Tibial nerve (tissue), 4 donors: ENCODE data around the gene VWA2. TPM values are rescaled to one million over a fixed set of nuclear protein-coding genes. Genes with fewer than 3 reads are reported as not detected.

Experiments used
- DNase-seq, 2 donors: peaks; one replicate each; pipeline ENCODE4 v3.0.0-alpha.2; 2019; ENCODE audit warnings: low spot score in 2 of 2
- H3K27ac ChIP-seq, 4 donors: fragments of 200-600 bp; sonication (generic) in 3 of 4; one replicate each; pipeline ENCODE4 v1.5.1; 2017 to 2019; ENCODE audit warnings: mild to moderate bottlenecking in 1 of 4
- H3K27me3 ChIP-seq, 2 donors: fragments of 200-600 bp; sonication (generic) in 1 of 2; one replicate each; pipeline versions ENCODE4 v1.5.1 to v1.6.0; 2017 to 2019
- H3K36me3 ChIP-seq, 3 donors: fragments of 200-600 bp; sonication (generic); one replicate each; pipeline ENCODE4 v1.5.1; 2018 to 2019
- H3K4me1 ChIP-seq, 4 donors: fragments of 200-600 bp; sonication (generic) in 3 of 4; one replicate each; pipeline ENCODE4 v1.5.1; 2017 to 2019
- H3K4me3 ChIP-seq, 4 donors: fragments of 200-600 bp; sonication (generic) in 3 of 4; one replicate each; pipeline ENCODE4 v1.5.1; 2017 to 2019; ENCODE audit warnings: mild to moderate bottlenecking in 1 of 4, moderate library complexity in 1 of 4
- H3K9me3 ChIP-seq, 4 donors: fragments of 200-600 bp; sonication (generic) in 3 of 4; one replicate each; pipeline ENCODE4 v1.5.1; 2017 to 2019
- EP300 ChIP-seq, 2 donors: sonication (generic); formaldehyde crosslinking; IDR thresholded peaks; one replicate each; pipeline ENCODE4 v1.6.1; 2017; ENCODE audit warnings: antibody characterized with exemption in 2 of 2, mild to moderate bottlenecking in 1 of 2
- POLR2A ChIP-seq, 2 donors: fragments of 450-650 bp; IDR thresholded peaks; one replicate each; pipeline ENCODE4 v1.6.1; 2017; ENCODE audit warnings: antibody characterized with exemption in 2 of 2, mild to moderate bottlenecking in 2 of 2, moderate library complexity in 2 of 2
- WGBS, 2 donors: methylation state at CpG; one replicate each; pipeline ENCODE4 v1.1.5; 2018; 5-methylcytosine and 5-hydroxymethylcytosine counted together
- total RNA-seq, 4 donors: library from RNA; depleted of rRNA; stranded (reverse); fragments of >200 nt; gene quantifications; one replicate each; pipeline ENCODE4 v1.1.0, GENCODE V29; 2016
- TF ChIP-seq, protein P1 (sequence below), 5 experiments: fragments of 200-600 bp in 3 of 5; fragments of 450-650 bp in 2 of 5; sonication (generic) in 3 of 5; IDR thresholded peaks; one replicate each; pipeline ENCODE4 v1.5.1; 2016 to 2019; ENCODE audit warnings: antibody characterized with exemption in 5 of 5, mild to moderate bottlenecking in 3 of 5, moderate library complexity in 2 of 5

Gene VWA2
- total RNA-seq, 4 donors from 2014 or later: 0.22 to 1.6 (median 1.0) TPM

DNA sequence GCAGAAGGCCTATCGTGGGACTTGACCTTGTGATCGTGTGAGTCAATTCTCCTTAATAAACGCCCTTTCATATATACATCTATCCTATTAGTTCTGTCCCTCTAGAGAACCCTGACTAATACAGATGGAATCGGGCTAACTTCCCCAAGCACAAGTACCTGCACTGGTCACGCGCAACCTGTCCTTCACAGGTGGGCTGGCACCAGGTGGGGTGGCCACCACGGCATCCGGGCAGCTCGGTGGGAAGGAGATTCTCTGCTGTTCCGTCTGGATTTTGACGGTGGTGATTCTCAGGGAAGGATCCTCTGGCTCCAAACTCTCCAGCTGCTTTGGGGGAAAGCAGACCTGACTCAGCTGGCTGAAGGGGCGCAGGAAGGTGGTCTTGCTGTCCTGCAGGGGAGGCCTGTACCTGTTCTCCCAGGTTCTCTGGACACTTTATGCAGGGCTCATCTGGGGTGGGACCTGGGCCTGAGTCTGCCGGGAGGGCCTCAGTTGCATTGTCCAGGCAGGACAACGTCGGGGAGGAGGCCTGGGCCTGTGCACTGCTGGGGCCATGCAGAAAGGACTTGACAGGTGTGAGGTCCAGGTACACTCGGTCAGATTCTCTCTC is 61.1 kb downstream of the VWA2 start:
- Histone ChIP-seq H3K27me3 (no peaks in the 10 kb centered on the region), H3K4me1 (peaks cover 0 to 39% (median 14%) of the 10 kb centered on the region in 4 donors), H3K36me3 (peaks cover 11 to 72% (median 16%) of the 10 kb centered on the region in 3 donors), H3K27ac (peak overlapping the region in 1 of 4 donors; percentile 11), H3K9me3 (peaks cover 0 to 23% (median 6%) of the 10 kb centered on the region in 4 donors), H3K4me3 (no peak overlapping the region)
- WGBS, 2 donors: 83 to 86% methylated on average over 15 to 16 of the region's 16 CpGs
- DNase-seq: no peak
- TF ChIP-seq, protein P1, sequence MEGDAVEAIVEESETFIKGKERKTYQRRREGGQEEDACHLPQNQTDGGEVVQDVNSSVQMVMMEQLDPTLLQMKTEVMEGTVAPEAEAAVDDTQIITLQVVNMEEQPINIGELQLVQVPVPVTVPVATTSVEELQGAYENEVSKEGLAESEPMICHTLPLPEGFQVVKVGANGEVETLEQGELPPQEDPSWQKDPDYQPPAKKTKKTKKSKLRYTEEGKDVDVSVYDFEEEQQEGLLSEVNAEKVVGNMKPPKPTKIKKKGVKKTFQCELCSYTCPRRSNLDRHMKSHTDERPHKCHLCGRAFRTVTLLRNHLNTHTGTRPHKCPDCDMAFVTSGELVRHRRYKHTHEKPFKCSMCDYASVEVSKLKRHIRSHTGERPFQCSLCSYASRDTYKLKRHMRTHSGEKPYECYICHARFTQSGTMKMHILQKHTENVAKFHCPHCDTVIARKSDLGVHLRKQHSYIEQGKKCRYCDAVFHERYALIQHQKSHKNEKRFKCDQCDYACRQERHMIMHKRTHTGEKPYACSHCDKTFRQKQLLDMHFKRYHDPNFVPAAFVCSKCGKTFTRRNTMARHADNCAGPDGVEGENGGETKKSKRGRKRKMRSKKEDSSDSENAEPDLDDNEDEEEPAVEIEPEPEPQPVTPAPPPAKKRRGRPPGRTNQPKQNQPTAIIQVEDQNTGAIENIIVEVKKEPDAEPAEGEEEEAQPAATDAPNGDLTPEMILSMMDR (IDR thresholded peaks at IDR 0.05): no peak
- no peak for TF ChIP-seq EP300 (IDR thresholded peaks at IDR 0.05)
- TF ChIP-seq POLR2A (IDR thresholded peaks at IDR 0.05): no peak

DNA sequence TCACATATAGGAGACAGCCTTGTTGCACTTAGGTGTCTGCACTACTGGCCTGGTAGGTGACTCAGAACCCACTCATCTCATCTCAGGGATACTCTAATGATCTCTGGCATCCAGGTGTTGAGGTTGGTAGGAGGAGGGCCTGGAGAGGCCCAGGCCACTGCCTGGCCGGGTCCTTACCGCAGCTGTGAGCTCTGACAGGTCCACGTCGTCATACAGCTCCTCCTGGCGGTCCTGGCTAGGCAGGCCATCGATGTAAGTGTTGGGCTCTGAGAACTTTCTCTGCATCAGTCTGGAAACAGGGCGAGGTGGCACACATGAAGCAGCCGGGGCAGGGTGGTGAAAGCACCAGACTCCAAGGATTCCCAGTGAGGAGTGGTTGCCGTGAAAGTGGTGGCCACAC is 62.1 kb downstream of the VWA2 start:
- WGBS, 2 donors: 88 to 92% methylated on average over 5 to 9 of the region's 9 CpGs

DNA sequence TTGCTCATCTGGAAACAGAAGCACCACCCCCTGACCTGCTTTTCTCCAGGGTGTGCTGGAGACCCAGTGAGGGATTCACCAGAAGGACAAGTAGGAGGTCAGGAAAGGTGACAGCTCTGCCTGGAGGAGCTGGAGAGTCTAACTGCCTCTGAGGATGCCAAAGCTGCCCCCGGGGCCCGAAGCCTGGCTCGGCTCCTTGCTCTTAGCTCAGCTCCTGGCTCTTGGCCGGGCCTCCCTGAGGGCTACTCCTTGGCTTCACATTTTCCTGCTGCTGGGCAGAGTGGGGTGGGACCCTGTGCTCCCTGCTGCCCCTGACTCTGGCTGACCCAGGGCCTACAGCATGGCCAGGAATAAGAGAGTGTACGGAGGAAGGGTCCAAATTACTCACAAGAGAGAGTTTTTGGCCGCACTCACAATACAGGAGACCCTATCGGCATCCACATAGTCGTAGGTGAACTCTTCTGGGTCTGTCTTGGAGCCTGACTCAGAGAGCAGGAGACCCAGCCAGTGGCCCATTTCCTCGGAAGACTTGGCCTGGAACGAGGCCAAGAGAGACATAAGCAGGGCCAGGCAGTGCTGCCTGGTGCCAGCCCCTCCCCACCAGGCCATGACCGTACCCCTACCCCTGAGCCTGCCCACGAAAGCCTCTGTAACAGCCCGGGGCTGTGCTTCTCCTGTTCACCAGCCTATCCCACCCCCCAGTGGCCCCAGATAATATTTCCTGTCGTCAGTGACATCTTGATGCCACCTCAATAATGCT is 63.1 kb downstream of the VWA2 start:
- WGBS, 2 donors: 27 to 34% methylated on average over 13 to 14 of the region's 14 CpGs
- peak overlapping the region; percentile 8 to 83 (median 50) for H3K27ac ChIP-seq
- no peaks in the 10 kb centered on the region for H3K27me3 ChIP-seq
- DNase-seq: no peak
- TF ChIP-seq, protein P1 (IDR thresholded peaks at IDR 0.05): no peak
- TF ChIP-seq EP300 (IDR thresholded peaks at IDR 0.05) (no peak), POLR2A (IDR thresholded peaks at IDR 0.05) (no peak)
- H3K4me1 ChIP-seq: peaks cover 0 to 53% (median 14%) of the 10 kb centered on the region in 4 donors
- H3K4me3 ChIP-seq: no peak overlapping the region
- peaks cover 0 to 61% (median 6%) of the 10 kb centered on the region in 3 donors for H3K36me3 ChIP-seq
- H3K9me3 ChIP-seq: peaks cover 0 to 3% (median 0%) of the 10 kb centered on the region in 4 donors

More for the DNA sequence above, 62.1 kb downstream of the VWA2 start:
- TF ChIP-seq, protein P1 (IDR thresholded peaks at IDR 0.05): no peak
- no peak for TF ChIP-seq POLR2A (IDR thresholded peaks at IDR 0.05)
- TF ChIP-seq EP300 (IDR thresholded peaks at IDR 0.05): no peak
- H3K27ac ChIP-seq: peak overlapping the region in 2 of 4 donors; percentile 71 to 83
- DNase-seq: no peak
- peaks cover 0 to 12% (median under 1%) of the 10 kb centered on the region in 4 donors for H3K9me3 ChIP-seq
- H3K4me3 ChIP-seq: no peak overlapping the region
- H3K36me3 ChIP-seq: peaks cover 9 to 61% (median 11%) of the 10 kb centered on the region in 3 donors
- no peaks in the 10 kb centered on the region for H3K27me3 ChIP-seq
- H3K4me1 ChIP-seq: peaks cover 0 to 44% (median 14%) of the 10 kb centered on the region in 4 donors

DNA sequence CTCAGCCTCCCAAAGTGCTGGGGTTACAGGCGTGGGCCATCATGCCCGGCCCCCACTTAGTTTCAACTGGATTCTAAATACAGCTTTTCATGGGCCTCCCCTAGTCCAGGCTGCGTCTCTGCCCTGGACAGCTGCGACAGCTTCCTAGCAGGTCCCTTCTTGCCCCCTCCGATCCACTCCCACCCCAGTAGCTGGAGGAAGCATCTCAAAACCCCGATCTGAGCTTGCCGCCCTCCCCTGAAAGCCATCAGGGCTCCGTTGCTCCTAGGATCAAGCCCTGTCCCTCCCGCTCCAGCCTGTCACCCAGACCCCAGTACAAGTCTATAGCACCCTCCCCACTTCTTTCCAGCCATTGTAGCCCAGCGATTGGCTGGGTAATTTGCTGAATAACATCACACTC is 64.5 kb downstream of the VWA2 start:
- Histone ChIP-seq H3K27ac (peak overlapping the region; percentile 2 to 83 (median 13)), H3K9me3 (no peaks in the 10 kb centered on the region), H3K4me1 (peaks cover 0 to 56% (median 15%) of the 10 kb centered on the region in 4 donors), H3K36me3 (peaks cover 0 to 61% (median 6%) of the 10 kb centered on the region in 3 donors), H3K4me3 (no peak overlapping the region), H3K27me3 (no peaks in the 10 kb centered on the region)
- WGBS, 2 donors: 76 to 80% methylated on average over 10 of the region's 10 CpGs
- DNase-seq: no peak
- TF ChIP-seq POLR2A (IDR thresholded peaks at IDR 0.05) (no peak), EP300 (IDR thresholded peaks at IDR 0.05) (no peak)
- TF ChIP-seq, protein P1 (IDR thresholded peaks at IDR 0.05): no peak
